ENCODE results near the gene VSIG10L.
A peak's percentile ranks its signal among the peaks of the same experiment; 100 is the strongest.

Gene VSIG10L

DNA sequence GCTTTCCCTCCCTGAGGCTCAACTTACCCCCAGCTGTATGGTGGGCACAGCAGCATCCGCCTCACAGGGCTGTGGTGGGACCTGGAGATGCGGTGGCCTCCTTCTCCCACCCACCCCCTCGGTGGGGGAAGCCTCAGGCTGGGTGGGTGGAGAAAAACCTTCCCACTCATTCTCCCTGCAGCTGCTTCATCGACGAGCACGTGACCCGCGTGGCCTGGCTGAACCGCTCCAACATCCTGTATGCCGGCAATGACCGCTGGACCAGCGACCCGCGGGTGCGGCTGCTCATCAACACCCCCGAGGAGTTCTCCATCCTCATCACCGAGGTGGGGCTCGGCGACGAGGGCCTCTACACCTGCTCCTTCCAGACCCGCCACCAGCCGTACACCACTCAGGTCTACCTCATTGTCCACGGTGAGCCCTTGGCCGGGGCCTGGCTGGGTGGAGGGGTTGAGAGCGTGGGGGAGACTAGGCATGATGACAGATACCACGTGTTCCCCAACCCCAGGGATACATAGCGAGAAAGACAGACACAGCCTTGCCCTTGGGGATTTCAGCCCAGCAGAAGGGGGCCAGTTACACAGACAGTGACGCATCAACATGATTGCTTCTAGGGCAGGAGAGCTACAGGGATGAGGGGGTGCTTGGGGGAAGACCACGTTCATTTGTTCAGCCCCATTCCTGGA lies 18.3 kb downstream of the VSIG10L start:
- TF ChIP-seq POLR2A (IDR thresholded peaks at IDR 0.05; ENCODE audit: low read depth, low read length) = no peak
- DNase-seq (ENCODE audit: insufficient read length, low spot score) (no peak), FAIRE-seq (no peak)

DNA sequence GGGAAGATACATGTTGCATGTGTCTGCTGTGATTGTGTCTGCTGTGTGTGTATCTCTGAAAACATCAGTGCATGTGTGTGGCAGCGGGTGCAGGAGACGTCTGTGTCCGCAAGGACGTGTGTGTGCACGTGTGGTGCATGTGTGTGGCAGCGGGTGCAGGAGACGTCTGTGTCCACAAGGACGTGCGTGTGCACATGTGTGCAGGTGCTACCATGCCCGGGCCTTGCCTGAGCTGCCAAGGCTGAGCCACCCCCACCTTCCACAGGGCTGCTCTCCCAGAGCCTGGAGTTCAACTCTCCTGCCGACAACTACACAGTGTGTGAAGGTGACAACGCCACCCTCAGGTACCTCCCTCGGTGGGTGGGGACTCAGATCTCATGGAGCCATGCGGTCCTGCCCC lies 20.1 kb downstream of the VSIG10L start:
- DNase-seq (ENCODE audit: insufficient read length, low spot score) (no peak), FAIRE-seq (no peak)
- no peak for TF ChIP-seq POLR2A (IDR thresholded peaks at IDR 0.05; ENCODE audit: low read depth, low read length)

DNA sequence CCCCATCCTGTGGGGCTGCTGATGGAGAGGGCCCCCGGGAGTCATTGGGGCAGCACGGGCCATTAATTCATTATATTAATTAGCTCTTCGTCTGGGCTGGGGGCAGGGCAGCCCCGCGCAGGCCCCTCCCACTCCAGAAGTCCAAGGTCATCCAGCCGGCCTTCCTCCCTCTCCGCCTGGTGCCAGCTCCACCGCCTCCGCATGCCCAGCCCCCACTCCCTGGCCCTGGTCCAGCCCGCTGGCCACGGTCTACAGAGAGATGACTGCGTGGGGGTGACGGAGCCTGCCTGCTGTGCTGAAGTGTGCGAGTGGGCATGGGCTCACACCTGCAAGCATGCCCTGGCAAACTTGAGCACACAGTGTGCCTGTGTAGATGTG lies 21.7 kb downstream of the VSIG10L start:
- TF ChIP-seq POLR2A (IDR thresholded peaks at IDR 0.05; ENCODE audit: low read depth, low read length) = no peak
- FAIRE-seq (no peak), DNase-seq (ENCODE audit: insufficient read length, low spot score) (no peak)

DNA sequence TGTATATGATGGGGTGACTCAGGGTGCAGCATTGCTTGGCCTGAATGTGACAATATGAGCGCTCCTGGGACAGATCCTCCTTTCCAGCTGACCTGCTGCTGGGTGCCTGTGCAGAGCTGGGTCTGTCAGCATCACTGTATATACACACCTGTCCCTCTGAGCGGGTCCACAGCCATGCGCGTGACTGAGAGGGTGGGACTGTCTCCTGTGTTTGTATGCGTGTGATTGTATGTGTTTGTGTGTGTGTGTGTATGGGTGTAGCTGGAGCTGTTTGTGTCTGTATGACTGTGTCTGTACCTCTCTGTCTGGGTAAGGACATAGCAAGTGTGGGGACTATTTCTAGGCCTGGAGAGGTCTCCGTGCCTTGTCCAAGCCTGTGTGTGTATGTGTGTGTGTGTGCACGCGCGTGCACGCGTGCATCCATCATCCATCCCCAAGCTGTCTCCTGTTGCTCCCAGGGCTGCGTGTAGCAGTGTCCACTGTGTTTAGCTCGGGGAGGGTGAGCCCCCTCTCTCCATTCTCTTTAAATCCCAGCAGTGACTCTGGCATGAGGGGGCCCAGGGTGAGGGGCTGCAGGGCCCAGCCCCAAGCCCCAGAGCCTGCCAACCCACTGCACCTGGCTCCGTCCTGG lies 22.2 kb downstream of the VSIG10L start:
- no peak for FAIRE-seq
- no peak for TF ChIP-seq POLR2A (IDR thresholded peaks at IDR 0.05; ENCODE audit: low read depth, low read length)

DNA sequence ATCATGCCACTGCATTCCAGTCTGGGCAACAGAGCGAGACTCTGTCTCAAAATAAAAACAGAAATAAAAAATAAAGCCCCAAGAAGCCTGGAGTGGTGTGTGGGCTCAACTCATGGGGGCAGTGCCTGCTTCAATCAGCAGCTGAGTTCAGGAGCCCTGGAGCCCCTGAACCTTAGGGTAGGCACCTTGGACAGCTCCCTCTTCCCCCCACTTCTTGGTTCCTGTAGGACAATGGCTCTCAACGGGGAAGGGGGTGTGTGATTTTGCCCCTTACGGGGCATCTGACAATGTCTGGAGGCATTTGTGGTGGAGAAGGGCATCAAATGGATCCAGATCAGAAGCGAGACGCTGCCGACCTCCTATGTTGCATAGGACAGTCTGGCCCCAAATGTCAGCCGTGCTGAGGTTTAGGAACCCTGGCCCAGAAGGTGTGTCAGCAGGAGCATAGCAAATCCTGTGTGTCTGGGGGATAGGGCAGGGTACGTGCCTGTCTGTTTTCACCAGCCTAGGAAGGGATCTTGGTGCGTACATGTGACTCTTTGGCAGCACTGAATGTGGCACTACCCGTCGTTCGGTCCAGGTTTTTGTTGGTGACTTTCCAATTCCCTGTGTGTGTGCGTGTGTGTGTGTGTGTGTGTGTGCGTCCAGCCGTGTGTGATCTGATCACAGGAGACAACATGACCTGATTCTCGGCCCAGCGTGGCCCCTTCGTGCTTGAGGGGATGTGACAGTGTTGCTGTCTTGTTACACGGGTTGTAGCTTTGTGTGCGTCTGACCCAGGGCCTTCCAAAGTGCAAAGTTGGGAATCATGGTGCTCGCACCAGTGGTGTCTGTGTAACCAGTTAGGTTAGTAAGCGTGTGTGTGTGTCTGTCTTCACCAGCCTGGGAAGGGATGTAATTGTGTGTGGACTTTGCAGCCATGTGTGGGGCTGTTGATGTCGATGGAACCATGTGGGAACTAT lies 23.0 kb downstream of the VSIG10L start:
- FAIRE-seq (no peak), DNase-seq (ENCODE audit: insufficient read length, low spot score) (no peak)
- no peak for TF ChIP-seq POLR2A (IDR thresholded peaks at IDR 0.05; ENCODE audit: low read depth, low read length)

More for the DNA sequence above, 22.2 kb downstream of the VSIG10L start:
- DNase-seq (ENCODE audit: insufficient read length, low spot score) = no peak

DNA sequence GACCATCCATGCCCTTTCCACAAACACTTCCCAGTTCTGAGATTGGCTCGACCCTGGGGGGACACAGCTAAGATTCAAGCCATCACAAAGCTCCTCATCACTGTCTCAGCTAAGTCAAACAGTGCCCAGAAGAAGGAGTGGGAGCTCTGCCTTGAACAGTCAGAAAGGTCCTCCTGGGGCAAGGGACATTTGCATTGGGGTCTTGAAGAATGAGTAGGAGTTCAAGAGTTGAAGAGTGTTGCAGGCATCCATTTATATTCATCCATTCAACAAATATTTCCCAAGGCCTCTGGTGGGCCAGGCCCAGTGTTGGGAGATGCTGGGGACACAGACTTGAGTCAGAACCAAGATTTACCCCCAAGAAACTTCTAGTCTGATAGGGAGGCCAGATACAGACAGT lies 24.0 kb downstream of the VSIG10L start:
- DNase-seq (ENCODE audit: insufficient read length, low spot score) (no peak), FAIRE-seq (no peak)
- TF ChIP-seq POLR2A (IDR thresholded peaks at IDR 0.05; ENCODE audit: low read depth, low read length) = no peak

DNA sequence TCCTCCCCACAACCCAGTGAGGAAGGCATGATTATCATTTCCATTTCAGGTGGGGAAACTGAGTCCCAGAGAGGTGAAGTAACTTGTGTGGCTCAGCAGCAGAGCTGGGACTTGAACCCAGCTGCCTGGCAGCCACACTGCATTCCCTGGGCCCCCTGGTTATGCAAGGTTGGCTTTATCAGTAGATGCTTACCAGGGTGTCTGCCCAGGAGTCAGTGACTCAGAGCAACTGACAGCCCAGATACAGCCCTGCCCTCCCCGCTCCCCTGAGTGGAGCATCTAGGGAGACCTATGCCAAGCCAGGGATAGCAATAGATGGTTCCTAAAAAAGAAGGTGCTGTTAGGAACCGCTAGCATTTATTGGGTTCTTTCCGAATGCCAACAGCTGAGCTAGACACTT lies 24.6 kb downstream of the VSIG10L start:
- TF ChIP-seq POLR2A (IDR thresholded peaks at IDR 0.05; ENCODE audit: low read depth, low read length) = no peak
- DNase-seq (ENCODE audit: insufficient read length, low spot score) (peak; percentile 45), FAIRE-seq (no peak)

DNA sequence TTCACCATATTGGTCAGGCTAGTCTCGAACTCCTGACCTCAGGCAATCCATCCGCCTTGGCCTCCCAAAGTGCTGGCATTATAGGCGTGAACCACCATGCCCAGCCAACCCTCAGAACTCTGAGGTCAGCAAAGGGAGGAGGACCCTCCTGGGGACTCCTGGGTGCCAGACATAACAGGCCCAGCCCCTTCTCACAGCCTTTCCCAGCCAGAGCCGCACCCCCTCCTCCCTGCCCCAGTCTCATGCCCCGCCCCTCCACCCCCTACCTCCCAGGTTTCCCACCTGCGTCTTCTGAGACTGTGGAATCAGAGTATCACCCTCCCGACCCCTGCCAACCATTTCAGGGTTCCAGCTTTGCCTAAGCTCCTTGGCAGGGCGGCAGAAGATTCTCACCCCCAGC lies 25.3 kb downstream of the VSIG10L start:
- no peak for DNase-seq (ENCODE audit: insufficient read length, low spot score)
- TF ChIP-seq POLR2A (IDR thresholded peaks at IDR 0.05; ENCODE audit: low read depth, low read length) = no peak
- no peak for FAIRE-seq

DNA sequence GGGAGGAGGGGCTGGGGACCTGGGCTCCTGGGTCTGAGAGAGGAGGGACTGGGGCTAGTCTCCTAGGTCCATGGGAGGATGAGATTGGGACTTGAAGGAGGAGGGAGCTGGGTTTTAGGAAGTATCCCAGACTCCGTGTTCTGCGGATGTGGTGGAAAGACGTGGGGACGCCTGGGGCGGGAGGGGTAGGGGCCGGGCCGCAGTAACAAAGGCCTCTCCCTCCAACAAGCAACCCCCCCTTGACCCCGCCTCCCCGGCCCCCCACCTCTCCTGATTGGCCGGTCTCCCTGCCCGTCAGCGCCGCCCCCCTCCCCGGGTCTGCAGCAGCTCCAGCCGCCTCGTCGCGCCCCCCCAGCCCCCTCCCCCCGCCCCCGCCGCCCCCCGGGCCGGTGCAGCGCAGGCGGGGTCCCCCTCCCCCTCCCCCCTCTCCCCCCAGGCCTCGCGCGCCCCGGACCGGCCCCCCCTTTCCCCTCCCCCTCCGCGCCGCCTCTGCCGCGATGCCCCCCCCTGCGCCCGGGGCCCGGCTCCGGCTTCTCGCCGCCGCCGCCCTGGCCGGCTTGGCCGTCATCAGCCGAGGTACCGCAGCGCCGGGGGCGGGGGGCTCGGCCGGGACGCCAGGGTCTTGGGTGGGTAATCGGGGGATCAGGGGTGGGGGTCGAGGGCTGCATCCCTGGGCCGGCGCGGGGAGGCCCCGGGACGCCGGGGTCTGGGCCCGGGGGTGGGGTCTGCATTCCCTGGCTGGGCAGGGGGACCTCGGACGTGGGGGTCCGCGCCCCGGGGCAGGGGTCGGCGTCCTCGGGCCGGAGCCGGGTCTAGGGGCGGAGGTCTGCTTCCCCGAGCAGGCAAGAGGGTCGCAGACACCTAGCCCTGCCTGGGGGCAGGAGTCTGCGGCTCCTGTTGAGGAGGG lies 30.3 kb downstream of the VSIG10L start, which contains the start of gene IGLON5:
Gene IGLON5, plus strand, starts transcription at position 294 of the 907 bp plus-strand sequence. Its CDS starts 204 bp downstream, at position 498.
- TF ChIP-seq POLR2A (IDR thresholded peaks at IDR 0.05; ENCODE audit: low read depth, low read length) = no peak
- FAIRE-seq (no peak), DNase-seq (ENCODE audit: insufficient read length, low spot score) (no peak)

DNA sequence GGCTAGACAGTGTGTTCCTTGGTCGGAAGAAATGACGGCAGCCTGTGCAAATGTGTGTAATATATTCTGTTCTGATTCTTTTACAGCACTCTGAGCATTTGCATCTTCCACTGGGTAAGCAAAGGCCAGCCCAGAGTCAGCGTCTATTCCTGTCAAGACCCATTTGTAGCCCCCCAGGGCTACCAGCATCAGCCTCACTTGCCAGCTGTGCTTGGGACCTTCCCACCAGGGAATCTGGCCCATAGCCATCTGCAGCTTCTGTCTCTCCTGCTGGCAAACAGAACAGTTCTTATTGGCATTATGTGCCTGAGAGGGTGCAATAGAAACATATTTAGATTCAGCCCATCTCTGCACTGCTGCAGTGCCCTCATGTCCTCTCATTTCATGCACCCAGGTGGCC lies 36.5 kb downstream of the VSIG10L start:
- DNase-seq (ENCODE audit: insufficient read length, low spot score) (no peak), FAIRE-seq (no peak)
- no peak for TF ChIP-seq POLR2A (IDR thresholded peaks at IDR 0.05; ENCODE audit: low read depth, low read length)

DNA sequence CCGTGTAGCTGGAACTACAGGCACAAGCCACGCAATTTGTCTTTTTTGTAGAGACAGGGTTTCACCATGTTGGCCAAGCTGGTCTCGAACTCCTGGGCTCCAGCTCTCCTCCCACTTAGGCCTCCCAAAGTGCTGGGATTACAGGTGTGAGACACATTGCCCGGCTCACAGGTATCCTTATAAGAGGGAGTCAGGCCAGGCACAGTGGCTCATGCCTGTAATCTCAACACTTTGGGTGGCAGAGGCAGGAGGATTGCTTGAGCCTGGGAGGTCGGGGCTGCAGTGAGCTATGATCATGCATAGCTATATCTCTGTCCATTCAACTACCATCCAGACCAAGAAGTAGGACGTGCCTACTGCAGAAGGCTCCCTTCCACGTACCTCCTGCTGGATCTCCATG lies 40.7 kb downstream of the VSIG10L start:
- TF ChIP-seq POLR2A (IDR thresholded peaks at IDR 0.05; ENCODE audit: low read depth, low read length) = no peak
- no peak for DNase-seq (ENCODE audit: insufficient read length, low spot score)
- FAIRE-seq = no peak

DNA sequence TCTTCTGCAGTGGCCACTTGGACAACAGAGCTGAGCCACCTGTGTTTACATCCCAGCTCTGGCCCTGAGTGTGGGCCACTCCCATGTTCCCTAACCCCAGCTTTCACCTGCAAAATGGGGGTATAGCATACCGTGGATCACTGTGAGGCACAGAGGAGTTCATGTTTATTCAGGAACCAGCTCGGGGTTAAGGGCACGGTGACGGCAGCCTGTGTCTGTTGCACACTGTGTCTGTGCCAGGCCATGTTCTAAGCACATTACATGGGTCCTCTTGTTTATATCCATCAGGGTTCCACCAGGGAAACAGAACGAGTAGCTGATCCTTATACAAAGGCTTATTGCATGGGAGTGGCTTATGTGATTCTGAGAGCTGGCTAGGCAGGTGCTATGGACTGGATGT lies 44.5 kb downstream of the VSIG10L start:
- TF ChIP-seq POLR2A (IDR thresholded peaks at IDR 0.05; ENCODE audit: low read depth, low read length) = no peak
- FAIRE-seq = no peak
- no peak for DNase-seq (ENCODE audit: insufficient read length, low spot score)

DNA sequence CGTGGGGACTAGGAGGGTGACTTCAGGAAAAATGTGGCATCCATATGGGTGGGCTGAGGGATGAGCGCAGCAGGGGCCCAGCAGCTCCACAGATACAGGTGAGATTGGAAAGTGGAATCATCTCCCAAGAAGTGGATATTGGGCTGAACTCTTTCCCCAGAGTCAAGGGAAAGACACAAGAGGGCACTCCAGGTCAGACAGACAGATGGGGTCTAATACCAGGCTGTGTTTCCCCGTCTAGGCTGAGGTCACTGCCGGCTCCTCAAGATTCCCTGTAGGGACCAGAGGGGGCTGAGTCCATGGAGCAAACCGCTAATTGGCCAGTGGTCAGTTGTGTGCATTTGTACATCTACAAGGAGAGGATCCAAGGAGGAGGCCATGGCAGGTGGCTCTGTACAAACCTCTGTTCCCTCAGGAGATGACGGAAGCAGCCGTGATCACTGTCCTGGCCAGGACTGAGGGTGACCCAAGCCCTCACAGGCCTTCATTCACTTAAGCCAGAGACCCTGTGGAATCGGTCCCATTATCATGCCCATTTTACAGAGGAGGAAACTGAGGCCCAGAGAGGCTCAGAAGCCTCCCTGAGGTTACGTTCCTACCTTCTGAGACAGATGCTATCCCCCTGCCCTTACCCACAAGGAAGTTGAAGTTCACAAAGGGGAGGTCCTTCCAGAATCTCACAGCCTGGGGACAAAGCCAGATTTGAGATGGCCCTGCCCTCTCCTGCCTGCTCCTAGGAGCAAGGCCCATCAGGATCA lies 45.4 kb downstream of the VSIG10L start:
- DNase-seq (ENCODE audit: insufficient read length, low spot score) (no peak), FAIRE-seq (no peak)
- TF ChIP-seq POLR2A (IDR thresholded peaks at IDR 0.05; ENCODE audit: low read depth, low read length) = no peak

Measured in H54 (cell line).